ENCODE measurements around the gene NLGN3. TPM values are rescaled to one million over a fixed set of nuclear protein-coding genes. Genes with fewer than 3 reads are reported as not detected.

The NLGN3 gene
- total RNA-seq, 6 donors from 2014 or later, result 0.20 to 1.0 (median 0.61) TPM; not detected in 1

GRCh38 chrX:71183341-71183740, 38.7 kb downstream of the NLGN3 start:
- Histone ChIP-seq H3K4me1 (peaks cover 0 to 6% (median 2%) of the 10 kb centered on the region in 4 donors), H3K27ac (no peak overlapping the region), H3K4me3 (no peak overlapping the region), H3K36me3 (no peaks in the 10 kb centered on the region), H3K9me3 (no peaks in the 10 kb centered on the region), H3K27me3 (no peaks in the 10 kb centered on the region)
- WGBS, 2 donors, result 42 to 71% methylated on average over 6 of the region's 6 CpGs
- ATAC-seq (ENCODE audit: low FRiP score in 2 of 2) (no peak), DNase-seq (no peak)
- TF ChIP-seq, protein P1, sequence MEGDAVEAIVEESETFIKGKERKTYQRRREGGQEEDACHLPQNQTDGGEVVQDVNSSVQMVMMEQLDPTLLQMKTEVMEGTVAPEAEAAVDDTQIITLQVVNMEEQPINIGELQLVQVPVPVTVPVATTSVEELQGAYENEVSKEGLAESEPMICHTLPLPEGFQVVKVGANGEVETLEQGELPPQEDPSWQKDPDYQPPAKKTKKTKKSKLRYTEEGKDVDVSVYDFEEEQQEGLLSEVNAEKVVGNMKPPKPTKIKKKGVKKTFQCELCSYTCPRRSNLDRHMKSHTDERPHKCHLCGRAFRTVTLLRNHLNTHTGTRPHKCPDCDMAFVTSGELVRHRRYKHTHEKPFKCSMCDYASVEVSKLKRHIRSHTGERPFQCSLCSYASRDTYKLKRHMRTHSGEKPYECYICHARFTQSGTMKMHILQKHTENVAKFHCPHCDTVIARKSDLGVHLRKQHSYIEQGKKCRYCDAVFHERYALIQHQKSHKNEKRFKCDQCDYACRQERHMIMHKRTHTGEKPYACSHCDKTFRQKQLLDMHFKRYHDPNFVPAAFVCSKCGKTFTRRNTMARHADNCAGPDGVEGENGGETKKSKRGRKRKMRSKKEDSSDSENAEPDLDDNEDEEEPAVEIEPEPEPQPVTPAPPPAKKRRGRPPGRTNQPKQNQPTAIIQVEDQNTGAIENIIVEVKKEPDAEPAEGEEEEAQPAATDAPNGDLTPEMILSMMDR (IDR thresholded peaks at IDR 0.05), result no peak
- TF ChIP-seq EP300 (IDR thresholded peaks at IDR 0.05) (no peak), POLR2AphosphoS5 (IDR thresholded peaks at IDR 0.05) (no peak), POLR2A (IDR thresholded peaks at IDR 0.05) (no peak)

- TF ChIP-seq EP300 (IDR thresholded peaks at IDR 0.05), result no peak
- TF ChIP-seq POLR2A (IDR thresholded peaks at IDR 0.05), result no peak
- no peak for TF ChIP-seq POLR2AphosphoS5 (IDR thresholded peaks at IDR 0.05)
- TF ChIP-seq, protein P1 (IDR thresholded peaks at IDR 0.05), result no peak
- 48 to 51% methylated on average over 5 of the region's 5 CpGs for WGBS, 2 donors
- no peaks in the 10 kb centered on the region for H3K9me3 ChIP-seq
- no peak overlapping the region for H3K27ac ChIP-seq
- H3K27me3 ChIP-seq, result no peaks in the 10 kb centered on the region
- no peak overlapping the region for H3K4me3 ChIP-seq
- ATAC-seq (ENCODE audit: low FRiP score in 2 of 2) (no peak), DNase-seq (no peak)
- H3K4me1 ChIP-seq, result peaks cover 0 to 6% (median 2%) of the 10 kb centered on the region in 4 donors
- H3K36me3 ChIP-seq, result no peaks in the 10 kb centered on the region
Observed at GRCh38 chrX:71184092-71184491, 39.5 kb downstream of the NLGN3 start.

- Histone ChIP-seq H3K4me1 (peaks cover 0 to 6% (median 2%) of the 10 kb centered on the region in 4 donors), H3K36me3 (no peaks in the 10 kb centered on the region), H3K9me3 (no peaks in the 10 kb centered on the region), H3K4me3 (no peak overlapping the region), H3K27ac (no peak overlapping the region), H3K27me3 (no peaks in the 10 kb centered on the region)
- DNase-seq (peak in 1 of 2 donors; percentile 30), ATAC-seq (ENCODE audit: low FRiP score in 2 of 2) (peak in 1 of 2 donors; percentile 38)
- TF ChIP-seq POLR2AphosphoS5 (IDR thresholded peaks at IDR 0.05) (no peak), EP300 (IDR thresholded peaks at IDR 0.05) (no peak), POLR2A (IDR thresholded peaks at IDR 0.05) (no peak)
- TF ChIP-seq, protein P1 (IDR thresholded peaks at IDR 0.05), result no peak
- 57 to 72% methylated on average over 3 to 4 of the region's 4 CpGs for WGBS, 2 donors
Observed at GRCh38 chrX:71184803-71185495, 40.3 kb downstream of the NLGN3 start.

GRCh38 chrX:71191248-71191647, 46.6 kb downstream of the NLGN3 start:
- Histone ChIP-seq H3K4me3 (no peak overlapping the region), H3K4me1 (no peaks in the 10 kb centered on the region), H3K36me3 (no peaks in the 10 kb centered on the region), H3K27ac (no peak overlapping the region), H3K27me3 (no peaks in the 10 kb centered on the region), H3K9me3 (no peaks in the 10 kb centered on the region)
- no peak for TF ChIP-seq POLR2AphosphoS5 (IDR thresholded peaks at IDR 0.05)
- TF ChIP-seq, protein P1 (IDR thresholded peaks at IDR 0.05), result no peak
- ATAC-seq (ENCODE audit: low FRiP score in 2 of 2) (no peak), DNase-seq (no peak)
